Endothelial cell of umbilical vein (primary cell): ENCODE data around the gene ZNF438. TPM values are rescaled to one million over a fixed set of nuclear protein-coding genes. Genes with fewer than 3 reads are reported as not detected.
A peak's percentile ranks its signal among the peaks of the same experiment; 100 is the strongest.

ENCODE experiments used
- BruUV-seq: library from RNA; stranded (reverse); fragments of 400-500 nt; replicated peaks from 2 replicates; lab custom pipeline; 2021; lab: Mats Ljungman, UMichigan
- CTCF ChIA-PET: fragments of 300-600, 350-600 bp; sonication (Branson Sonifier 250); formaldehyde crosslinking; loops from one replicate; lab custom pipeline; 2021; ENCODE audit warnings: antibody characterized with exemption, inconsistent platforms; lab: Charles Lee
- POLR2A ChIA-PET: fragments of 300-600, 350-600 bp; sonication (Branson Sonifier 250); formaldehyde crosslinking; loops from one replicate; lab custom pipeline; 2021; ENCODE audit warnings: antibody characterized with exemption, inconsistent platforms; lab: Charles Lee
- DNase-seq: peaks from one replicate; pipeline ENCODE4 v3.0.0-alpha.2; 2011; ENCODE audit warnings: low read depth, low spot score
- FAIRE-seq: peaks from 2 replicates; lab custom pipeline; 2011; peaks lifted over from hg19 to GRCh38; lab: Jason Lieb, UNC
- H2AFZ ChIP-seq: 2 replicates; pipeline ENCODE4 v1.6.0; 2012; ENCODE audit warnings: low read depth, low read length, control low read depth, inconsistent platforms
- H3K27ac ChIP-seq: 2 replicates; pipeline ENCODE4 v1.5.1; 2011; ENCODE audit warnings: low read depth, mild to moderate bottlenecking, control low read depth, low read length, moderate library complexity; ENCODE audit not compliant: insufficient read depth
- H3K27me3 ChIP-seq, 2 experiments: 2 replicates each; pipeline versions ENCODE4 v1.6.0 to v1.6.1; 2011; ENCODE audit warnings: low read length in 2 of 2, mixed read lengths in 1 of 2; ENCODE audit not compliant: control insufficient read depth in 2 of 2, insufficient read depth in 2 of 2
- H3K36me3 ChIP-seq, 2 experiments: 2 replicates in 1 of 2; 3 replicates in 1 of 2; pipeline ENCODE4 v1.5.1; 2011; ENCODE audit warnings: low read length in 2 of 2, mild to moderate bottlenecking in 1 of 2, moderate library complexity in 1 of 2; ENCODE audit not compliant: control insufficient read depth in 2 of 2, insufficient read depth in 2 of 2; ENCODE audit errors: extremely low read depth in 1 of 2
- H3K4me1 ChIP-seq: 3 replicates; pipeline ENCODE4 v1.5.1; 2011; ENCODE audit warnings: mild to moderate bottlenecking, low read length; ENCODE audit not compliant: control insufficient read depth, insufficient read depth; ENCODE audit errors: extremely low read depth
- H3K4me2 ChIP-seq: 2 replicates; pipeline ENCODE4 v1.6.1; 2011; ENCODE audit warnings: low read length, control low read depth, mixed read lengths; ENCODE audit not compliant: insufficient read depth
- H3K4me3 ChIP-seq, 3 experiments: fragments of 200-600 bp in 1 of 3; sonication (generic), shearing (Covaris generic) in 1 of 3; replicated peaks in 1 of 3; 2 replicates each; pipeline ENCODE4 v1.5.1; 2011 to 2016; ENCODE audit warnings: control low read depth in 3 of 3, low read length in 3 of 3, mild to moderate bottlenecking in 2 of 3, inconsistent platforms in 1 of 3, low read depth in 1 of 3, moderate library complexity in 1 of 3; ENCODE audit not compliant: insufficient read depth in 1 of 3
- H3K79me2 ChIP-seq: 2 replicates; pipeline ENCODE4 v1.6.0; 2012; ENCODE audit warnings: low read length, inconsistent platforms; ENCODE audit not compliant: control insufficient read depth, insufficient read depth
- H3K9ac ChIP-seq: replicated peaks from 2 replicates; pipeline ENCODE3; 2011; ENCODE audit warnings: low read length, control low read depth; ENCODE audit not compliant: insufficient read depth; ENCODE audit errors: extremely low read depth
- H3K9me1 ChIP-seq: replicated peaks from 3 replicates; pipeline ENCODE4 v1.6.0; 2011; ENCODE audit warnings: mild to moderate bottlenecking, low read length; ENCODE audit not compliant: control insufficient read depth, insufficient read depth; ENCODE audit errors: extremely low read depth
- H3K9me3 ChIP-seq: replicated peaks from 2 replicates; pipeline ENCODE4 v1.5.1; 2012; ENCODE audit warnings: low read length, inconsistent platforms; ENCODE audit not compliant: control insufficient read depth, insufficient read depth
- H4K20me1 ChIP-seq: replicated peaks from 2 replicates; pipeline ENCODE3; 2011; ENCODE audit warnings: mild to moderate bottlenecking, low read length; ENCODE audit not compliant: control insufficient read depth, insufficient read depth; ENCODE audit errors: extremely low read depth
- EZH2 ChIP-seq: IDR thresholded peaks from 2 replicates; pipeline ENCODE4 v1.6.1; 2012; ENCODE audit warnings: borderline replicate concordance, low read depth, mild to moderate bottlenecking, moderate library complexity, low read length, inconsistent platforms; ENCODE audit not compliant: severe bottlenecking
- FOS ChIP-seq: IDR thresholded peaks from 2 replicates; pipeline ENCODE4 v1.6.1; 2011; ENCODE audit warnings: mild to moderate bottlenecking, low read length, moderate library complexity, borderline replicate concordance; ENCODE audit not compliant: insufficient read depth
- GATA2 ChIP-seq: IDR thresholded peaks from 2 replicates; pipeline ENCODE4 v1.7.0; 2011; ENCODE audit warnings: low read depth, mild to moderate bottlenecking, moderate library complexity, mixed read lengths, low read length; ENCODE audit not compliant: insufficient read length, insufficient read depth
- MAX ChIP-seq: IDR thresholded peaks from 2 replicates; pipeline ENCODE4 v1.6.1; 2011; ENCODE audit not compliant: insufficient read depth, insufficient read length
- MYC ChIP-seq: IDR thresholded peaks from one replicate; pipeline ENCODE4 v1.6.1; 2011; ENCODE audit warnings: mild to moderate bottlenecking, low read depth, low read length
- POLR2A ChIP-seq: IDR thresholded peaks from 2 replicates; pipeline ENCODE4 v1.6.1; 2012; ENCODE audit warnings: low read depth, mild to moderate bottlenecking, control low read depth, low read length
- POLR2AphosphoS5 ChIP-seq: IDR thresholded peaks from 2 replicates; pipeline ENCODE4 v1.6.1; 2012; ENCODE audit warnings: low read depth, mild to moderate bottlenecking, control low read depth, low read length, moderate library complexity; ENCODE audit not compliant: insufficient read depth
- dilution Hi-C: fragments of 300-500 bp; cut with MboI; formaldehyde crosslinking; loops from one replicate; pipeline ENCODE4 v1.15.0; 2019; ENCODE audit warnings: low sequenced_read_pairs; ENCODE audit not compliant: extremely low pct_ligation_motif_present
- intact Hi-C: fragments of 100-400 bp; cut with micrococcal nuclease; formaldehyde crosslinking; loops from one replicate; pipeline ENCODE4 v1.10.0; 2022
- polyA plus RNA-seq, 4 experiments: library from polyadenylated mRNA; depleted of rRNA in 3 of 4; stranded (reverse) in 3 of 4; unstranded in 1 of 4; fragments of >200 nt; gene quantifications; 2 replicates each; pipeline versions ENCODE4 v1.2.1 to v1.2.3, GENCODE V29; 2011 to 2012; ENCODE audit warnings: missing spikeins in 1 of 4
- total RNA-seq: library from RNA; stranded (reverse); gene quantifications from 2 replicates; pipeline ENCODE4 v1.2.3, GENCODE V29; 2021
- TF ChIP-seq, protein P1 (sequence below), 2 donors: IDR thresholded peaks; 1 replicate in 1 of 2; 2 replicates in 1 of 2; pipeline ENCODE4 v1.5.1; 2011; ENCODE audit warnings: low read length in 2 of 2, mild to moderate bottlenecking in 2 of 2, moderate library complexity in 2 of 2, control low read depth in 1 of 2, inconsistent platforms in 1 of 2, low read depth in 1 of 2; ENCODE audit not compliant: insufficient read depth in 1 of 2; ENCODE audit errors: extremely low read depth in 1 of 2

Gene ZNF438
- total and polyA plus RNA-seq, 2 donors (not counting 3 experiments of a cell fraction or from before 2014, with no cell fraction given): 7.2 to 15.1 TPM

- FAIRE-seq (no peak), DNase-seq (peak; percentile 15)
- peaks cover 22% of the 10 kb centered on the region for H3K4me1 ChIP-seq
- H3K4me2 ChIP-seq: no peak overlapping the region
- no peaks in the 10 kb centered on the region for H3K36me3 ChIP-seq
- dilution Hi-C loops (no loop called here), intact Hi-C loops (no loop called here)
- no TSS peak for BruUV-seq
- no peaks in the 10 kb centered on the region for H4K20me1 ChIP-seq
- no peaks in the 10 kb centered on the region for H3K27me3 ChIP-seq
- no peaks in the 10 kb centered on the region for H3K9me3 ChIP-seq
- CTCF ChIA-PET: interaction anchor here (1.7 kb wide), 1 partner anchor 8 kb away, joined by 5 read pairs; no protein-coding TSS in a partner anchor
- no peak overlapping the region for H3K9ac ChIP-seq
- H3K9me1 ChIP-seq: no peaks in the 10 kb centered on the region
- POLR2A ChIA-PET: no interaction called here
- H3K79me2 ChIP-seq: no peaks in the 10 kb centered on the region
- no peak overlapping the region for H3K27ac ChIP-seq
- no peak overlapping the region for H3K4me3 ChIP-seq
- no peak overlapping the region for H2AFZ ChIP-seq
- TF ChIP-seq MYC (no peak), MAX (no peak), POLR2AphosphoS5 (no peak), EZH2 (no peak), FOS (no peak), GATA2 (no peak), POLR2A (no peak)
- TF ChIP-seq, protein P1, sequence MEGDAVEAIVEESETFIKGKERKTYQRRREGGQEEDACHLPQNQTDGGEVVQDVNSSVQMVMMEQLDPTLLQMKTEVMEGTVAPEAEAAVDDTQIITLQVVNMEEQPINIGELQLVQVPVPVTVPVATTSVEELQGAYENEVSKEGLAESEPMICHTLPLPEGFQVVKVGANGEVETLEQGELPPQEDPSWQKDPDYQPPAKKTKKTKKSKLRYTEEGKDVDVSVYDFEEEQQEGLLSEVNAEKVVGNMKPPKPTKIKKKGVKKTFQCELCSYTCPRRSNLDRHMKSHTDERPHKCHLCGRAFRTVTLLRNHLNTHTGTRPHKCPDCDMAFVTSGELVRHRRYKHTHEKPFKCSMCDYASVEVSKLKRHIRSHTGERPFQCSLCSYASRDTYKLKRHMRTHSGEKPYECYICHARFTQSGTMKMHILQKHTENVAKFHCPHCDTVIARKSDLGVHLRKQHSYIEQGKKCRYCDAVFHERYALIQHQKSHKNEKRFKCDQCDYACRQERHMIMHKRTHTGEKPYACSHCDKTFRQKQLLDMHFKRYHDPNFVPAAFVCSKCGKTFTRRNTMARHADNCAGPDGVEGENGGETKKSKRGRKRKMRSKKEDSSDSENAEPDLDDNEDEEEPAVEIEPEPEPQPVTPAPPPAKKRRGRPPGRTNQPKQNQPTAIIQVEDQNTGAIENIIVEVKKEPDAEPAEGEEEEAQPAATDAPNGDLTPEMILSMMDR (IDR thresholded peaks at IDR 0.05; ENCODE audit: extremely low read depth in 1 of 2, insufficient read depth in 1 of 2, low read depth in 1 of 2, low read length in 2 of 2): no peak
These were observed 40.8 kb upstream of the ZNF438 start for GRCh38 chr10:31072451-31072850.
